ENCODE results near the gene DOCK6.

The DOCK6 gene

GRCh38 chr19:11221082-11221598, 41.2 kb downstream of the DOCK6 start:
- TF ChIP-seq CTCF (conservative IDR thresholded peaks at IDR 0.05; ENCODE audit: control insufficient read depth, insufficient read depth, low read depth, low read length) = no peak
- H3K4me3 ChIP-seq (ENCODE audit: control insufficient read depth, low read depth, low read length) = no peak overlapping the region
- DNase-seq (ENCODE audit: low read depth) = no peak

- no peak for TF ChIP-seq CTCF (conservative IDR thresholded peaks at IDR 0.05; ENCODE audit: control insufficient read depth, insufficient read depth, low read depth, low read length)
- no peak for DNase-seq (ENCODE audit: low read depth)
Observed at GRCh38 chr19:11214387-11214786, 47.9 kb downstream of the DOCK6 start.

GRCh38 chr19:11210656-11210928, 51.7 kb downstream of the DOCK6 start:
- no peak for TF ChIP-seq CTCF (conservative IDR thresholded peaks at IDR 0.05; ENCODE audit: control insufficient read depth, insufficient read depth, low read depth, low read length)
- H3K4me3 ChIP-seq (ENCODE audit: control insufficient read depth, low read depth, low read length) = no peak overlapping the region
- no peak for DNase-seq (ENCODE audit: low read depth)

More at GRCh38 chr19:11214387-11214786, 47.9 kb downstream of the DOCK6 start:
- H3K4me3 ChIP-seq (ENCODE audit: control insufficient read depth, low read depth, low read length) = no peak overlapping the region

GRCh38 chr19:11209839-11210655, 52.3 kb downstream of the DOCK6 start:
- no peak for DNase-seq (ENCODE audit: low read depth)
- no peak overlapping the region for H3K4me3 ChIP-seq (ENCODE audit: control insufficient read depth, low read depth, low read length)
- no peak for TF ChIP-seq CTCF (conservative IDR thresholded peaks at IDR 0.05; ENCODE audit: control insufficient read depth, insufficient read depth, low read depth, low read length)

- DNase-seq (ENCODE audit: low read depth) = no peak
- TF ChIP-seq CTCF (conservative IDR thresholded peaks at IDR 0.05; ENCODE audit: control insufficient read depth, insufficient read depth, low read depth, low read length) = no peak
- no peak overlapping the region for H3K4me3 ChIP-seq (ENCODE audit: control insufficient read depth, low read depth, low read length)
Observed at GRCh38 chr19:11208561-11209471, 53.5 kb downstream of the DOCK6 start.

GRCh38 chr19:11205939-11206570, 56.3 kb downstream of the DOCK6 start:
- TF ChIP-seq CTCF (conservative IDR thresholded peaks at IDR 0.05; ENCODE audit: control insufficient read depth, insufficient read depth, low read depth, low read length) = no peak
- H3K4me3 ChIP-seq (ENCODE audit: control insufficient read depth, low read depth, low read length) = no peak overlapping the region
- DNase-seq (ENCODE audit: low read depth) = no peak
